AG08395 (cell line): ENCODE results near the gene TAOK3.
"Not testable (repeated sequence)": the region's sequence is repeated elsewhere in the genome, so short reads cannot be mapped to it uniquely, and the experiment has no call there.

Experiments
- DNase-seq: peaks from one replicate; pipeline ENCODE4 v3.0.0; 2012; ENCODE audit warnings: mixed read lengths, low spot score

TAOK3 gene

DNA sequence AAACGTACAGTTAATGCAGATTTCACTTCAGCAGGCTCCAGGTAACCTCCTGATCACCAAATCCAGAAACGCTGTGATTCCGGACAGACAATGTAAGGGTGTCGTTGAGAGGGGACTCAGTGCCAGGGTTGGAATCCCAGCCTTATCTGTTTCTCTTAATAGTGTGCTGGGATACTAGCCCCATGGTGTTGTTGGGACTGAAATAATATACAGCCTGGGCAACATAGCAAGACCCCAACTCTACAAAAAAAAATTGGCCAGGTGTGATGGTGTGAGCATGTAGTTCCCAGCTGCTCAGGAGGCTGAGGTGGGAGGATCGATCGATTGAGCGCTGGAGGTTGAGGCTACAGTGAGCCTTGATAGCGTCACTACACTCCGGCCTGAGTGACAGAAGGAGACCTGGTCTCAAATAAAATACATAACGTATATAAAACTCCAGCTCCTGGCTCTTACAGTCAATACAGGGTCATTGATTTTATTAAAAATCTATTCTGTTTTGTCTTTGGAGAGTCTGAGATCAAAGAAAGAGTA is 235.5 kb downstream of the TAOK3 start:
- DNase-seq: no peak

- DNase-seq: peak; percentile 52
Observed at GRCh38 chr12:118136559-118137003, 236.1 kb downstream of the TAOK3 start.

DNA sequence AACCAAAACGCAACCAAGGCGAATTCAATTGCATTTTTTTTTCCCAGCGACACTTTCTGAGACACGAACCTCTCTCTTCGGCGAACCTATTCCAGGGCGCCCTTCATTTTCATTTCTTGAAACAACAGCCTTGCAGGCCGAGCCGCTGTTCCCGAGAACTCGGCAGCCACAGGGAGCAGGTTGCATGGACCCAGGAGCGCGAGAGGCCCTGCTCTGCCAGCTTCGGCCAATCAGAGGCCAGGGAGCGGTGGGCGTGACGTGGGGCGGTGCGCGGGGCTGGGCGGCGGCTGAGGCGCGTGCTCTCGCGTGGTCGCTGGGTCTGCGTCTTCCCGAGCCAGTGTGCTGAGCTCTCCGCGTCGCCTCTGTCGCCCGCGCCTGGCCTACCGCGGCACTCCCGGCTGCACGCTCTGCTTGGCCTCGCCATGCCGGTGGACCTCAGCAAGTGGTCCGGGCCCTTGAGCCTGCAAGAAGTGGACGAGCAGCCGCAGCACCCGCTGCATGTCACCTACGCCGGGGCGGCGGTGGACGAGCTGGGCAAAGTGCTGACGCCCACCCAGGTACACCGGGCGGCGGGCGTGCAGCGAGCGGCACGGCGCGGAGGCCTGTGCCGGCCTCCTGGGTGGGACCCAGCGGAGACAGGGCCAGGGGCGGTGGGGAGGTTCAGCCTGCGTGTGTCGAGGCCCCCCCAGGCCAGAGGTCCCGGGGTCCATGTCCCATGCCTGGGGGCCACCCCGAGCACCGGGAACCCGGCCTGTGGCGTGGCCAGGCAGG is 236.7 kb downstream of the TAOK3 start, which contains the start of gene PEBP1:
PEBP1 (plus strand) TSS at position 337 of the 771 bp plus-strand sequence; CDS start at position 423, 86 bp downstream.
- peak; percentile 98 for DNase-seq

GRCh38 chr12:118129436-118129835 is 243.3 kb downstream of the TAOK3 start:
- DNase-seq: not testable (repeated sequence)

GRCh38 chr12:118127867-118128266 is 244.8 kb downstream of the TAOK3 start:
- DNase-seq: no peak

GRCh38 chr12:118126119-118126757 is 246.5 kb downstream of the TAOK3 start:
- no peak for DNase-seq

GRCh38 chr12:118125743-118126118 is 247.0 kb downstream of the TAOK3 start:
- DNase-seq: no peak

GRCh38 chr12:118124333-118124874 is 248.3 kb downstream of the TAOK3 start:
- DNase-seq: no peak

DNA sequence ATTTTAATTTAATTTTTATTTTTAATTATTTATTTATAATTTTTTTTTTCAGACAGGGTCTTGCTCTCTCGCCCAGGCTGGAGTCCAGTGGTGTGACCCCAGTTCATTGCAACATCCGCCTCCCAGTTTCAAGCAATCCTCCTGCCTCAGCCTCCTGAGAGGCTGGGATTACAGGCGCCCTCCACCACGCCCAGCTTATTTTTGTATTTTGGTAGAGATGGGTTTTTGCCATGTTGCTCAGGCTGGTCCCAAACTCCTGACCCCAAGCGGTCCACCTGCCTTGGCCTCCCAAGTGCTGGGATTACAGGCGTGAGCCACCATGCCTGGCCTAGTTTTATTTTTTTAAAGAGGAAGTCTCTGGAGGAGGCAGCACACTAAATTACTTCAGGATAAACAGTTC is 250.4 kb downstream of the TAOK3 start:
- DNase-seq: no peak

GRCh38 chr12:118120579-118121363 is 251.9 kb downstream of the TAOK3 start:
- peak; percentile 95 for DNase-seq

- no peak for DNase-seq
Observed at GRCh38 chr12:118119449-118119879, 253.2 kb downstream of the TAOK3 start.

GRCh38 chr12:118109088-118109487 is 263.6 kb downstream of the TAOK3 start:
- DNase-seq: no peak

DNA sequence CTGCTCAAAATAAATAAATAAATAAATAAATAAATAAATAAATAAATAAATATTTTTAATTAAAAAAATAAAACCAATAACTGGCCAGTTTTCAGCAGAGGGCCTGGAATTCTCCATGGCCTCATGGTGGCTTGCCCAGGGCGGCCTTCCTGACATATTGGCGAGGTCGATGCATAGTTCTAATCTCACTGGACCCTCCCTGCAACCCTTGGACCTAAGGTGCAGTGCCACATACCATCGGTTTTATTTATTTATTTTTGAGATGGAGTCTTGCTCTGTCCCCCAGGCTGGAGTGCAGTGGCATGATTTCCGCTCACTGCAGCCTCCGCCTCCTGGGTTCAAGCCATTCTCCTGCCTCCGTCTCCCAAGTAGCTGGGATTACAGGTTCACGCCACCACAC is 265.0 kb downstream of the TAOK3 start:
- DNase-seq: no peak

DNA sequence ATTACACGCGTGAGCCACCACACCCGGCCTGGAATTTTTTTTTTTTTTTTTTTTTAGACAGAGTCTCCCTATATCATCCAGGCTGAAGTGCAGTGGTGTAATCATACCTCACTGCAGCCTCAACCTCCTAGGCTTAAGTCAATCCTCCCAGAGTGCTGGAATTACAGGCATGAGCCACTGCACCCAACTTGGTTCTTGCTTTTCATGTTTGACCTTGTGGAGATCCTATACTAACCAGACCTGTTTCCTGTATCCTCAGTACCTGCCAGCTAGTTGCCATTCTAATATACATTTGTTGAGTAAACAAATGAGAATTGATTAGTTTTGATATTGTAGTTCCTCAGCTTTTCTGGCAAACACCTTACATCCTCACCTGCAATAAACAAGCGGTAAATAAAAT is 265.7 kb downstream of the TAOK3 start:
- DNase-seq: no peak

- DNase-seq: peak; percentile 89
Observed at GRCh38 chr12:118103601-118104382, 268.9 kb downstream of the TAOK3 start, which contains the start of gene VSIG10. TSS of gene VSIG10 (minus strand) at chr12:118104011. CDS start at chr12:118103671, 340 bp downstream.

- no peak for DNase-seq
Observed at GRCh38 chr12:118103201-118103600, 269.5 kb downstream of the TAOK3 start.

- no peak for DNase-seq
Observed at GRCh38 chr12:118102609-118103008, 270.1 kb downstream of the TAOK3 start.

DNA sequence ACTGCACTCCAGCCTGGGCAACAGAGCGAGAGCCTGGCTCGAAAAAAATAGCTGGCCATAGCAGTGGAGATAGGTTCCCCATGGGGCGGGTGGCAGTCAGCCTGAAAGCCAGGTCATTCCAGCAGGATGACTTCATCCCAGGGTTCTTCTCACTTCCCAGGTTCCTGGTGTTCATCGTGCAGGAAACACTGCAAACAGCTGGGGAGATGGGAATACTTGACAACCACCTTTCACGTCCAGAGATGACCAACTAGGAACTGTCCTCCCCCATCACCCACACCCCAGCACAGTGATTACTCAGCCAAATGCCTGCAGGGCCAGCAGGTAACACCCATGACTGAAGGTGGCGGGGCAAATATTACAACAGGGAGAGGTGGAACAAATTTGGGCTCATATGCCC is 270.6 kb downstream of the TAOK3 start:
- DNase-seq: no peak

GRCh38 chr12:118101051-118101450 is 271.7 kb downstream of the TAOK3 start:
- no peak for DNase-seq
